Measurements from ENCODE around the gene RRP12.
"Not testable (repeated sequence)": the region's sequence is repeated elsewhere in the genome, so short reads cannot be mapped to it uniquely, and the experiment has no call there.

Gene RRP12

DNA sequence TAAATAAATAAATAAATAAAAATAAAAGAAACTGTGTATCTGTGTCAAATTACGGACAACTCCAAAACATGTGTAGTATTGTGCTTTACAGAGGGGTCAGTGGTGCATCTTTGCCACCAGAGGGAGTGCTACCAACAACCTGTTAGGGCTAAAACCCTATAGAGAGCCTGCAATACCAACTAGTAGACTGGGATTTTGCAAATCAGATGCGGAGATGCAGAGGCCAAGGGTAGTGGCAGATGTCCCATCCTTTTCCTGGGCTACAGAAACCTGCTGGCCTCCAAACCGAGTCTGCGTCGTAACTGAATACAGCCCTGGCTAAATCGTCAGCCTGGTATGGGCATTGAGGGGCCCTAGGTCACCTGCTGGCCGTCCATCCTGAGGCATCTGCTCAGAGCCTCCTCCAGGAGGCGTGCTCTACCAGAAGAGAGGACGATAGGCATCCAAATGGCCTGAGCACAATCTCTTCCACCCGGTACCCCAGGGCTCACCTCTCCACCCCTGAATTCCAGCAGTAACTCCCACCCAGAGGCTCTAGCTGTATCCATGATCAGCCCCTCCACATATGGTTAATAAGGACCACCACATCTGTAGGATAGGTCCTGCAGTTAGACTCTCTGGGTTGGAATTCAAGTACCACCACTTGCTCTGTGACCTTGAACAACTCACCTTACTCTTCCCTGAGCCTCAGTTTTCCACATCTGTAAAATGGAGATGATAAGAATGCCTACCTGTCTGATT, 6.2 kb upstream of the RRP12 start:
- peak; percentile 47 for DNase-seq

GRCh38 chr10:97406483-97406882, 5.3 kb upstream of the RRP12 start:
- DNase-seq, result not testable (repeated sequence)

- DNase-seq, result no peak
Observed at GRCh38 chr10:97406064-97406463, 4.9 kb upstream of the RRP12 start.

DNA sequence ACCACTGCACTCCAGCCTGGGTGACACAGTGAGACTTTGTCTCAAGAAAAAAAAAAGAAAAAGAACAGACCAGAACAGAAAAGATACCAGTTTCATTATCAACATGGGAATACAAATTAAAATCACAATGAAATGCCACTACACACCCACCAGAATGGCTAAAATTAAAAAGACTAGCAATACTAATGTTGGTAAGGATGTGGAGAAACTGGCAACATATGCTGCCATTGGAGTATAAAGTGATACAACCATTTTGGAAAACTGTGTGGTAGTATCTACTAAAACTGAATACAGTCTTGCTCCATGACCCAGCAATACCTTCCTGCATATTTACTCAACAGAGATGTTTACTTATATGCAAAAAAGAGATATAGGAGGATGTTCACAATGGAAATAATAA, 2.9 kb upstream of the RRP12 start:
- DNase-seq, result no peak

- no peak for DNase-seq
Observed at GRCh38 chr10:97401455-97401919, 347 bp upstream of the RRP12 start.

DNA sequence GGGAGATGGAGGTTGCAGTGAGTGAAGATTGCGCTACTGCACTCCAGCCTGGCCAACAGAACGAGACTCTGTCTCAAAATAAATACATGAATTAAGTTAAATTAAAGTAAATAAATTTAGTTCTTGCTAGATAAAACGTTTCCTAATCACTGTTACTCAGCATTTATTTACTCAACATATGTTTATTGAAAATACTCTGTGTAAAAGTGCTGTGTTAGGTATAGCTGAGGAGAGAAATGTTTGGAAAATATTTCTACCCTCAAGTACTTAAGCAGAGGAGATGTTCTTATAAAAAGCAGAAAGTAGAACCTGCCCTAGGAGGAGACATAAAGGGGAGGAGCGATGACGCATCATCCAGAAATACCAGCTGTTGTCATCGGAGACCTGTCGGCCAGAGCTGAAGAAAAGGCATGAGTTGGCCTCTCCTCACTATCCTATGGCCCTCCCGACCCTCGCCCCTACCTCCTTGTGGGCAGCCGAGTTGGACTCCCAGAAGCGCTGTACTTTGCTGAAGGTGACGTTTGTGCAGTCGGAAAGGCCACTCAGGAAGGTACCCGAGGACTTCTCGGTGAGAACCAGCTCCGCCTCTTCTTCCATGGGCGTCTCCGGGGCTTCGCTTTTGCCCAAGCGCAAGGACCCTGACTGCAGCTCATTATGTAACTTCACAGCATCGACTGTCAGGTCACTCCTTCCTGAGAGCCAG, 1.1 kb downstream of the RRP12 start:
- DNase-seq, result no peak

DNA sequence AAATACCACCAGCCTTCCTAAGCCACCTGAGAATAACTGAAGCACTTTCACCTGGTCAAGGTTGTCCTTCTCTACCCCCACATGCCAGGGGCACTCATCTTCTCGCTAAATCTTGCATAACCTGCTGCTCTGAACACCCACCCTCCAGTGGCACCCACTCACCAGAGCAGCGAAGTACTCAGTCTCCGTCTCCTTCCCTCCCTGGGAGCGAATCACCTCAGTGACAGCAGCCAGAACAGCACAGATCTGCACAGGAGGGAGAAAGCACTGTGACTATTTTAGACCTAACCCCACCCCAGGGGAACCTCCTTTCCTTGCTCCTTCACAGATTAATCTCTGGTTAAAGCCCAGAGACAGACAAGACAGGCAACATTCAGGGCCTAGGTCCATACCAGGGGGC, 5.1 kb downstream of the RRP12 start:
- DNase-seq, result no peak

DNA sequence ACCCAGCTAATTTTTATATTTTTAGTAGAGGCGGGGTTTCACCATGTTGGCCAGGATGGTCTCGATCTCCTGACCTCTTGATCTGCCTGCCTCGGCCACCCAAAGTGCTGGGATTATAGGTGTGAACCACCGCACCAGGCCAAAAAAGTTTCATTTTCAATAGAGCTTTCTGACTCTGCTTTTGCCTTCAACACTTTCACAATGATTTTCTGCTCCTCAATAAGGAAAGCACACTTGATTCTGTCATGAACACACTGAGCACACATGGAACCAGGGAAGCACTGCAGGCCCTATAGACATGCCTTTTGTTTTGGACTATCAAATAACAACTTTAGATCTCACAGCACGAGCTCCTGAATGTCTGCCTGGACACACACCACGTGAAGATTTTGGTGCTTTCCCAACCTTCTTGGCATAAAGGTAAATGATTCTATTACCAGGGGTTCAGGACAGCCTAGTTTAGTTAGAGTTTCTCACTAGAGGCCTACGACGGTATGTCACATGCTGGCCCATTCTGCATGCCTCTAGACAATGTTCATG, 8.0 kb downstream of the RRP12 start:
- no peak for DNase-seq

GRCh38 chr10:97390091-97390490, 11.0 kb downstream of the RRP12 start:
- no peak for DNase-seq

DNA sequence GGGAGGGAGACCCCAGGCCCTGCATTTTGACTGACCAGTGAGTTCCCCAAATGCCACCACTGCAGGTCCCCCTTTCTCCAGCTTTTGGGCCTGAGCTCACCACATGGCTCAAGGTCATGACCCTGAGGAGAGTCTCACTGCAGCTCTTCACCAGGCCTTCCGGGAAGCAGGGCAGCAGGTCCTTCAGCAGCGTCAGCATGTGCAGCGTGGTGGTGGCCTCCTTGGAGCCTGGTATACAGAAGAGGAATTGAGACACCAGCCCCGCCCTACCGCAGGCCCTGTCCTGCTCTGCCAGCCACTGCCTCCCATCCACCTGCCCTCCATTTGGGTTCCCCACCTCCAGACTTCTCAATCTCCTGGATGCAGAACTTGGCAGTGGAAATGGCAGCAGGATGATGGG, 13.0 kb downstream of the RRP12 start:
- no peak for DNase-seq

GRCh38 chr10:97385565-97385964, 15.6 kb downstream of the RRP12 start:
- DNase-seq, result no peak

GRCh38 chr10:97384641-97385040, 16.5 kb downstream of the RRP12 start:
- DNase-seq, result no peak

- DNase-seq, result no peak
Observed at GRCh38 chr10:97384156-97384555, 17.0 kb downstream of the RRP12 start.

- DNase-seq, result no peak
Observed at GRCh38 chr10:97383159-97383558, 18.0 kb downstream of the RRP12 start.

DNA sequence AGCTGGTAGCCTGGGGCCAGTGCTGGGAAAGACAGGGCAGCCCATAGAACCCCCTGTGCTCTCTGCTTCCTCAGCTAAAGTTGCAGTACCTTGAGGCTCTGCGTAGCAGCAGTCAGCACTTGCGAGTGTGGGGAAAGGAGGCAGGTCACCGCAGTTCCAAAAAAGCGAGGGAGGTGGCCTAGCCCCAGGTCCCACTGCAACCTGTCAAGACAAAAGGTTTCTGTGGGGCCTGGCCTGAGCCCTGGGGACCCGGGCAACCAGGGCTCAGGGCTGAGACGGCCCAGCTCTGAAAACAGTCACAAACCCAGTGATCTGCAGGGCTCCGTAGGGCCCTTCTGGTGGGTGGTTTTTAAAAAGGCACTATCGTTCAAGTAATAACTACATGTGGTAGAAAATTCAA, 19.5 kb downstream of the RRP12 start:
- DNase-seq, result no peak

GRCh38 chr10:97380516-97380915, 20.6 kb downstream of the RRP12 start:
- no peak for DNase-seq

DNA sequence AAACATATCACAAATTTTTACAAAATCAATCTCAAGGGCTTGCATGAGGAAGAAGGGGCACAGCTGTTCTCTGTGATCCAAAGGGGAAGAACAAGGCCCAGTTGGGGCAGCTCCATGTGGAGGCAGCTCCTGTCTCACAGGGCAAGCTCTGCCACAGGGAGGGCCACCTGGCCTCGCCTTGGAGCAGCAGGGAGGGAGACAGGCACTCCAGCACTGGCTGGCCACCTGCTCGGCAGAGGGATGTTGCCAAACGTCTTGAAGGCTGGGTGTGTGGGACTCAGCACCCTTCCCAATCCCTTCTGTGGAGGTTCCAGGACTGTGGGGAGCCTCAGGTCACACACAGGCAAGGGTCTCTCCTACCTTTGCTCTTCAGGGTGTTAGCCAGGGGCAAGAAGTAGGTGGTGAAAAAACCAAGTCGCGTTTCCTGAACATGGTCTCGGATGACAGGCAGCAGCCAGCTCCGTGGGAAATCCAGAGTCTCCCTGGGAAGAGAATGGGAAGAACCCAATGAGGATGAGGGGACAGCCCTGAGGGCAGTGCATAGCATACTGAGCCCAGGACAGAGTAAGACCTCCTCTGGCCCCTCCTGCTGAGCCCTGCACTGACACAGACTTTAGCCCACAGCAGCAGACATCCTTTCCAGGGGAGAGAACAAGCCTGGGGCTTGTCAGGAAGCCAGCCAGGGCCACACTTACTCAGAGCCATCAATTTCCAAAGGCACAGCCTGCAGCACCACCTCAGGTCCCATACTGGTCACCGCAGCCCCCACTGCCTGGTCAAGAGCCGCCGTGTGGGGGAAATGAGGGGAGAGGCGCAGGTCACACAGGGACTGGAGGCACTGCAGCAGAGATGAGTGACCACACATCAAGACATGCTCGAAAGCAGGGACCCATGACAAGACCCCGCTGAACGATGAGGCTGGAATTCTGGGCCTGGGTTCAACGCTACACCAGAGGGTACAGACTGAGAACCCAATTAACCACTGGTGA, 21.9 kb downstream of the RRP12 start:
- DNase-seq, result no peak

DNA sequence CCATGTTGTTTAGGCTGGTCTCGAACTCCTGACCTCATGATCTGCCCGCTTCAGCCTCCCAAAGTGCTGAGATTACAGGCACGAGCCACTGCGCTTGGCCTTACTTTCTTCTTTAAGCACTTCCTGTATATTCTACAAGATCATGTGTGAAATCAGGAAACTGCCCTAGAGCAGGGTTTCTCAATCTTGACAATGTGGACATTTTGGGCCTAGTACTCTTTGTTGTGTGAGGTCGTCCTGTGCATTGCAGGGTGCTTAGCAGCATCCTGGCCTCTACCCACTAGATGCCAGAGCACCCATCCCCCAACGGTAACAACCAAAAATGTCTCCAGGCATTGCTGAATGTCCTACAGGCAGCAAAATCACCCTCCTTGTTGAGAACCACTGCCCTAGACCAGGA, 24.7 kb downstream of the RRP12 start:
- DNase-seq, result no peak

DNA sequence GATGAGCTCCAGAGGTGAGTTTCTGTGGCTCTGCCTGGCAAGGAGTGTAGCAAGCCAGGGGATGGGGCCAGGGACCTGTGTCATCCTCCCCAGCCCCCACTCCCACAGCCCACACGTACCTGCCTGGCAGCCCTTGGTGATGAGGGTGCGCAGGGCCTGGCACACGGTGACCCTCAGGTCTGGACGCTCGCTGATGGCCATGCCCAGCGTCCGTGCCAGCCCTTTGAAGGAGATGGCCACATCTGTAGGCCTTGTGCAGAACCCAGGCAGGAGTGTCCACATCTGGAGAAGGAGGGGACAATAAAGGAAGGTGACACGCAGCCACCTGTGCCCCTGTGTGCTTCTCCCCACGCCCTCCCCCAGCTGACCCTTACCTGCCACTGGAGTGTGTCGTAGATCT, 27.7 kb downstream of the RRP12 start:
- DNase-seq, result no peak

DNA sequence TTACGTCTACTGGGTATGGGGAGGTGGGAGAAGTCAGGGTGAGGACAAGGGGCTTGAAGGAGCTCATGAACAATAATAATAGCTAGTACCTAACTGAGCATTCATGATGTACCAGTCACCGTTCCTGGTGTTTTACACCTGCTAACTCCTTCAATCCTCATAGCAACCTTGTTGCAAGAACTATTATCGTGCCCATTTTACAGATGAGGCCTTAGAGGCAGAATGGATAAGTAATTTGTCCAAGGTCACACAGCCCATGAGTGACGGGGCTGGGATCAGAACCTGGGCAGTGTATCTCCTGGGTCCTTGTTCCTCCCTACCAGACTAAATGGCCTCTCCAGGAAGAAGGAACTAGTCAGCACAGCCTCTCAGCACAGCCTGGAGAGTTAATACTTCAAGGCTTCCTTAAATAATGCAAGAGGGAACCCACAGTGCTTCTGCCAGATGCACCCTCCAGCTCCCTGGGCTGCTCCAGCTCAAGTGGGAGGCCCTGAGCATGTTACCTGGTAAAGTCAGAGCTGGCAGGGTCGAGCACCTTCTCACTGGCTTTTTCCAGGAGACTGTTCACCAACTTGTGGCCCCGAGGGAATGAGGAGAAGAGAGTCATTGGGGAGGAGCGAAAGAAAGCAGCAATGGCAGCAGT, 28.8 kb downstream of the RRP12 start:
- DNase-seq, result no peak

- DNase-seq, result no peak
Observed at GRCh38 chr10:97371696-97372095, 29.4 kb downstream of the RRP12 start.

DNA sequence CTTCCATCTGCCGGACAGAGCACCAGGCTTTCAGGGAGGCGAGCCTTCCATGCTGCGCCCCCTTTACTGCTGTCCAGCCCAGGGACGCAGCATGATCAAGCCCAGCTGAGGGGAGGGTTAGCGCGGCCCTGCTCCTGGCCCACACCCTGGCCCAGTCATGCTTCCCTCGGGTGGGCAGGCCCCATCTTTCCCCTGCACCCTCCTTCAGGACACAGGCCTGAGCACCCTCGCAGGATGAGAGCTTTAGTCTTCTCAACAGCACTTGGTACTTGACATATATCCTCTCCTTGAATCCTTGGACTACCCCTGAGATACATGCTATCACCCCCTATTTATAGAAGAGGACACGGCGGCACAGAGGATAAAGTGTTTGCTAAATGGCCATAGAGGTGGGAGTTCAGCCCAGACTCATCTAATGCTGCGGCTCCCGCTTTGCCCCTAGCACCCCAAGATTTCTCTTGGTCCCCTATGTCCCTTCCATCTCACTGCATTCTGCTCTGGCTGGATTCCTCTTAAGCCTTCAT, 34.0 kb downstream of the RRP12 start:
- DNase-seq, result no peak
